HUDEP-2 (cell line): ENCODE data around the gene KLHL28.

Experiments
- DNase-seq, 76 experiments: peaks; one replicate each; lab custom pipeline; 2025; ENCODE audit not compliant: unreplicated experiment in 76 of 76; lab: John Stamatoyannopoulos, UW

The KLHL28 gene

GRCh38 chr14:44961554-44962333, at the start of gene KLHL28, which contains the start of gene TOGARAM1:
KLHL28 (minus strand) TSS chr14:44961947; CDS start chr14:44945928, 16,019 bp downstream.
TOGARAM1 (plus strand) TSS chr14:44962190; CDS start chr14:44962422, 232 bp downstream.
- DNase-seq = peak; percentile 16 to 99 (median 97)

GRCh38 chr14:45003924-45004323, 42.2 kb upstream of the KLHL28 start:
- no peak for DNase-seq

- DNase-seq = no peak
Observed at GRCh38 chr14:44995770-44996294, 34.1 kb upstream of the KLHL28 start.

GRCh38 chr14:44995196-44995595, 33.4 kb upstream of the KLHL28 start:
- DNase-seq = no peak

- no peak for DNase-seq
Observed at GRCh38 chr14:44990533-44990932, 28.8 kb upstream of the KLHL28 start.

GRCh38 chr14:44989497-44990440, 28.0 kb upstream of the KLHL28 start:
- DNase-seq = no peak

GRCh38 chr14:44988694-44989093, 26.9 kb upstream of the KLHL28 start:
- DNase-seq = no peak

- DNase-seq = no peak
Observed at GRCh38 chr14:44982594-44982993, 20.8 kb upstream of the KLHL28 start.

- no peak for DNase-seq
Observed at GRCh38 chr14:44981198-44981597, 19.5 kb upstream of the KLHL28 start.

GRCh38 chr14:44979740-44980356, 18.1 kb upstream of the KLHL28 start:
- peak in 26 of 76 experiments; percentile 2 to 40 (median 17) for DNase-seq

- no peak for DNase-seq
Observed at GRCh38 chr14:44979273-44979672, 17.5 kb upstream of the KLHL28 start.

GRCh38 chr14:44971459-44971858, 9.7 kb upstream of the KLHL28 start:
- DNase-seq = no peak

GRCh38 chr14:44970907-44971306, 9.2 kb upstream of the KLHL28 start:
- DNase-seq = no peak

- no peak for DNase-seq
Observed at GRCh38 chr14:44968714-44969113, 7.0 kb upstream of the KLHL28 start.

- no peak for DNase-seq
Observed at GRCh38 chr14:44966601-44967336, 5.0 kb upstream of the KLHL28 start.

- DNase-seq = peak in 18 of 76 experiments; percentile 2 to 30 (median 11)
Observed at GRCh38 chr14:44963775-44964380, 2.1 kb upstream of the KLHL28 start.

GRCh38 chr14:44963044-44963528, 1.3 kb upstream of the KLHL28 start:
- DNase-seq = peak in 2 of 76 experiments; percentile 1 to 8

GRCh38 chr14:44962334-44963043, 742 bp upstream of the KLHL28 start:
- DNase-seq = peak in 30 of 76 experiments; percentile 5 to 84 (median 30)

- DNase-seq = peak in 58 of 76 experiments; percentile 5 to 74 (median 42)
Observed at GRCh38 chr14:44961151-44961553, 595 bp downstream of the KLHL28 start.
